Measurements from ENCODE around the gene CA10. TPM values are rescaled to one million over a fixed set of nuclear protein-coding genes. Genes with fewer than 3 reads are reported as not detected.

Gene CA10
- total RNA-seq, 1 donor from 2014 or later: 5.0 TPM

DNA sequence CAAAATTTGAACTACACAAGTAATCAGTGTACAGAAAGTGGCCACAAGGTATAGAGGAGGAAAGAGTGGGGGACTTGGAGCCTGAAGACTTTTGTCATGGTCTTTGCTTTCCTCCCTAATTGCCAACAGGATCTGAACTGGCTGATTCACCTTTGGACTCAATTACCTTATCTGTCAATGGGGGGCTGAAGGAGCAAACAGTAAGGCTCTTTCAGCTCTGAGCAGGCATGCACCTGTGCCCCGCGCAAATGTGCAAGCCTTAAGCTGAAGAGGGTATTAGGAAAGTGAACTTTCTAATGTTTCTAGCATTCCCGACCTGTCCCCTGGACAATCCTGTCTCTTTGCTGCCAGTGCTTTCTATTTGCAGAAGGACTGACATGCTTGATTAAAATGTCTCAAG lies 302.7 kb downstream of the CA10 start:
- no peak for DNase-seq

GRCh38 chr17:51853857-51854256 lies 304.7 kb downstream of the CA10 start:
- DNase-seq: no peak

DNA sequence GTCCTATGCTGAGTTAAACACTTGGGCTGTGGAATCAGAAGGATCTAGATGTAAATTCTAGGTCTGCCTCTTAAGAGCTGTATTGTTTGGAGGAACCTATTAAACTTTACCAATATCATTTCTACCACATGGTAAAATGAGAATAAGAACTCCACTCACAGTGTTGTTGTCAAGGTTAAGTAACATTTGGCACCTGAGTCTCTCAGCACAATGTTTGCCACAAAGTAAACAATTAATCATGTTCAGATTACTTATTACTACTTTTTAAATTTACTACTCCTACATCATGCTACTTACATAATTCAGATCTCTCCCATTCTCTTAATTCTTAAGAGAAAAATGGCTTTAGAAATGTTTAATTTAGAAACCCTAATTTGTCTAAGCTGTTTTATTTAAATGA lies 305.9 kb downstream of the CA10 start:
- no peak for DNase-seq

GRCh38 chr17:51850201-51850600 lies 308.3 kb downstream of the CA10 start:
- DNase-seq: no peak

DNA sequence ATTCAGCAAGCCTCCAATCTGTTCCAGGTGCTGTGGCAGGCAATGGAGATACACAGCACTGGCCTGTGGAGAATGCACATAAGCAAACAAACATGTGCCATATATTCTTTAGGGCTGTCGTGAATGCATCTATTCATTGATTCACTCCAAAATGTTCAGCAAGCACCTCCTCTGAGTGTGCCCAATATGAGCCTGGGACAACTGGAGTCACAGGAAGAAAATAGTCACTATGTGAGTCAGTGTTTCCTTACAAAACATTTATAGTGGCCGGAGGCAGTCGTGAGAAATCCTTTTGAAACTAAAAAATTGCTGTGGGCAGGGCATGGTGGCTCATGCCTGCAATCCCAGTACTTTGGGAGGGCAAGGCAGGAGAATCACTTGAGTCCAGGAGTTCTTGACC lies 310.1 kb downstream of the CA10 start:
- DNase-seq: no peak

DNA sequence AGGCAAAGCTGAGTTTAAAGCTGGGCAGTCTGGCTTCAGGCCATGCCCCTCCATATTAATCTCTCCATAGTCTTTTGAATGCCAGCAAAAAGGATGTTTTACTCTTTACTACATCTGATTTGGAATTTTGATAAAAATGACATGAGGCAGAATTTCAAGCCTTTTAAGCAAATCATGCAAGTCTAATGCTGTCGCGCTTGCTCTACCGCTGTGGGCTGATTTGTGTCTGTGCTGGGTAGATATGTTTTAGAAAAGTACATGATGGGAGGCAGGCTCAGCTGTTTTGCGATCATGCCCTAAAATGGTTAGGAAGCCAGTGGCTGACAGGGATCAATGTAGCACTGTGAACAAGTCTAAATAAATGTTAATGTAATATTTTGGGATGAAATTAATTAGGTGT lies 311.9 kb downstream of the CA10 start:
- no peak for DNase-seq

DNA sequence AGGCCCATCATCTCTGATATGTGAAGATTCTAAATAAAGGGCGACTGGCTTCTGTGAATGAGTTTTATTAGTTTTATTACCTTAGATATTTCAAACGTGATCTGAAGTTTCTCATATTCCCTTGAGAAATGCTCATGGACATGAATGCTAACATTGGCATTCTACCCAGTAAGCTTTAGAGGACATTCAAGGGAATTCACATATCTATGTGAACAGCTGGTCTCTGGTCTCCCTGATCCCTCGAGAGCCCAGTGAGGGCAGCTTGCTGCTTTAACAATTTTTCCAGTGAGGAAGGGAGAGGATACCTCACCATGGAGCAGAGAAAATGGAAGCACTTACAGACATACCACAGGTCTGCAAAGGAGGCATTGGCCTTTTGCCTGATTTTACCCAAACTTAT lies 312.7 kb downstream of the CA10 start:
- no peak for DNase-seq

DNA sequence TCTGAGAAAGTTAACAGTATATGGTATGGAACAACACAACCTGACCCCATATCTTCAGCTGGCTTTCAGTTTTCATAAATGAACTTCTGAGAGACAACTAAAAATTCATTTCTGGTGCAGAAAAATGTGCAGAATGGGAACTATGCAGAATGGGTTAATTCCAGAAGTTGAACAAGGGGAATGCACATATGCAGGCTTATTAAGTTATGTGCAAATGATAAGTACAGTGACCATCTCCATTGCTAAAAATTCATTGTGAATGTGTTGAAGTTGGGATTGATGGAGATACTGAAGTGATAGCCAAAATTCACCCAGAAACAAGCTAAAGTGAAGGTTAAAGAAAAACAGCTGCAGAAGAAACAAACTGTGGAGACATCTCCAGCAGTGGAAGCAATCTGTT lies 315.8 kb downstream of the CA10 start:
- no peak for DNase-seq

GRCh38 chr17:51841669-51842068 lies 316.8 kb downstream of the CA10 start:
- DNase-seq: no peak

GRCh38 chr17:51840688-51841087 lies 317.8 kb downstream of the CA10 start:
- DNase-seq: no peak

GRCh38 chr17:51833620-51834019 lies 324.9 kb downstream of the CA10 start:
- DNase-seq: no peak

DNA sequence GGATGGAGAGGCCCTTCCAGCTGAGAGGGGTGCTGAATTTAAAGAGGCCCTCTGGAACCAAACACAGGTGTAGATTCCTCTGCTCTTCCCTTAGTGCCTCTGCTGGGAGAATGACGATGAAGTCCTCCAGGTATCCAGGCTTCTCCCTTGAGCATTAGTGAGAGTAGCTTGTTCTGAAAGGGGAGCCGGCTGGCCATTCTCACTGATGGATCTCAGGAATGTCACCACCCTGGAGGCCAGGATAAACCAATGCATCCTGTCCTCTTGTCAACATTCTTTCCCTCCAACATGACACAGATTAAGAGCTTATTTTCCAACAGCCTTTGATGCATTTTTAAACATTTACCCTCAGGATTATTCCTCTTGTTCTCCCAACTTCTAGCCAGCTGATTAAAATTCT lies 325.5 kb downstream of the CA10 start:
- no peak for DNase-seq

DNA sequence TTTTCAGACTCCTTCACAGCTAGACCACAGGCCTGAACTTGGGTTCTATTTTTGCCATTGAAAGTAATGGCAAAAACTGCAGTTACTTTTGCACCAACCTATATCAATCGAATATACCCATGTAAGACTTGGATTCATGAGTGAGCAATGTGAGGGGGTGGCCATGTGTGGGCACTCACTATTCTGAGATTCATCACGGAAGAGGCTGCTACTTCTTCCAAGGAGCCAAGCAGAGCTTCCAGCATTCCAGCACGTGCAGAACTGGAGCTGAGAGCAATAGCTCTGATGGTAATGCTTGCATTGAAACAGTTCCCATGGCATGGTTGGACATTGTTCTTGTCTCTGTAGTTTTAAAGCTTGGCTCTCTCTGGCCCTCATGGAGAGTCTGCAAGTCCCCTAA lies 327.6 kb downstream of the CA10 start:
- DNase-seq: no peak

DNA sequence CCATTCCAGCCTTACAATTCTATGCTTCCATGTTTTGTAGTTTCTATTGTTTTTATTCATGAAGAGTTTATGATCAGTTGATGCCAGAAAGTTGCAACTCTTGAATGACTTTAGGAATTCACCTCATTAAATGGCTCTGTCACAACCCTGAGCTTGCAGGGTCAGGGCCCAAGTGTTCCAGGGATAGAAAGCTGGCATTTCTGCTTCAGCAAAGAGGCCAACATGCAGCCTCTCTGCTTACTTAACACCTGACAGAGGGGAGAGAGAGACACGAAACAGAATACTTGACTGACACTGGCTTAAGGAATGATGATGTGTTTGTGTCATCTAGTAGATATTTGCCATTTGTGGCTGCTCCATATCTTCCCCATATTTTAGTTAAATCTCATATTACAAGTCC lies 328.1 kb downstream of the CA10 start:
- no peak for DNase-seq

DNA sequence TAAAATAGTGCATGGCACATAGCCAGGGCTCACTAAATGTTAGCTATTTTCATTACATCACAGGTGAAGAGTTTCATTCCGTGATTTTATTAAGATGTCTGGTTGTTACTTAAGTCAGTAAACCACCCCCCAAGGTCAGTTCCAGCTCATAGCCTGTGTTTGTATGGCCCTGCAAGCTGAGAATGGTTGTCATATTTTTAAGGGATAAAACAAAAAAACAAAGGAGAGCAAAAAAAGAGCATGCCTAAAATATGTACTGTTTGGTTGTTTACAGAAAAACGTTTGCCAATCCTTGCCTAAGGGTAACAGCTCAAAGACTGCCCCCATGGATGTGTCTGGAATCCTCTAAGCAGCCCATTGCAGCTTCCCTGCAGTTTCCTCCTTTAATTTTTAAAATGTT lies 329.6 kb downstream of the CA10 start:
- DNase-seq: no peak

DNA sequence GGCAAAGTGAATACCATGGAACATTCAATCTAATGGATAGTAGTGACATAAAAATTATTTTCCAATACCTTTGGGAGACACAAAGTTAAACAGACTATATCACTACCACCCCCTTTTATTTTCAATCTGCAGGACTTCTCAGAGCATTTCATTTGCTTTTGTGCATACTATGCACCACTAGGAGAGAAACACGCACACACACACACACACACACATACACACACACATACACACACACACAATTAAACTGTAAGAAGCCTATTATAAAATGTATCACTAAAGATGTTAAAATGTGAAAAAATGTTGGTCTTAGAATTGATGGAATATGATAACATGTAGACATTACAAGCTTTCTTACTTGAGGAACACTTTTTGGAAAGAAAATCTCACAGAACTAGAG lies 331.4 kb downstream of the CA10 start:
- no peak for DNase-seq

DNA sequence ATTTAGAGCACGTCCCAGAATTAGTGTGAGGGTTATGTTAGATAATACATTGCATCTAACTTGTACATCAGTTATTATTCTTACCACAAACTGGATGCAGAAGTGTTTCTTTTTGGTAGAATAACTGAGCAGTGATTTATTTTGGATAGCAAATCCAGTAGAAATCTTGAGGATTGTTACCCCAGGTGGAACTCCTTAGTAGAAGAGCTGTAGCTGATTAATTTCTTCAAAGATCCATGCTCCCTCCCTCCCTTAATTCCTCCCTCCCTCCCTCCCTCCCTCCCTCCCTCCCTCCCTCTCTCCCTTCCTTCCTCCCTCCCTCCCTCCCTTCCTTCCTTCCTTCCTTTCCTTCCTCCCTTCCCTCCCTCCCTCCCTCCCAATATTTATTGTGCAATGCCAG lies 337.7 kb downstream of the CA10 start:
- DNase-seq: no peak

GRCh38 chr17:51820252-51820651 lies 338.3 kb downstream of the CA10 start:
- DNase-seq: no peak

- no peak for DNase-seq
Observed at GRCh38 chr17:51819341-51820219, 338.9 kb downstream of the CA10 start.

DNA sequence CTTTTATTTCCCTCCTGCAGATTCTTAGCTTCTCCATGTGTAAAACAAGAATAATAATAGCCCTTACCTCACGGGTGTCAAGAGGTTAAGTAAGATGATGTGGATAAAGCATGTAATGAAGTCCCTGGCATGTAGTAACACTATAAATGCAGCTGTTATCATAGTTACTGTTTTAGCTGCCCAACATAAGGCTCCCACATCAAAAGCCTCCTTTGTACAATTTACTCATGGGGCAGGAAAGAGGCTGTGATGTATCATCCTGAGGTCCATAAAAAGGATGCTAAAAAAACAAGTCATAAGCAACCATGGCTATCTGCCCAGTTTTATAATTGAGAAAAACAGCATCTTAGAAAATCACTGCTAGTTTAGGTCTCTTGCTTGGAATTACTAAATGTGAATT lies 339.7 kb downstream of the CA10 start:
- DNase-seq: no peak

- no peak for DNase-seq
Observed at GRCh38 chr17:51817955-51818354, 340.6 kb downstream of the CA10 start.

DNA sequence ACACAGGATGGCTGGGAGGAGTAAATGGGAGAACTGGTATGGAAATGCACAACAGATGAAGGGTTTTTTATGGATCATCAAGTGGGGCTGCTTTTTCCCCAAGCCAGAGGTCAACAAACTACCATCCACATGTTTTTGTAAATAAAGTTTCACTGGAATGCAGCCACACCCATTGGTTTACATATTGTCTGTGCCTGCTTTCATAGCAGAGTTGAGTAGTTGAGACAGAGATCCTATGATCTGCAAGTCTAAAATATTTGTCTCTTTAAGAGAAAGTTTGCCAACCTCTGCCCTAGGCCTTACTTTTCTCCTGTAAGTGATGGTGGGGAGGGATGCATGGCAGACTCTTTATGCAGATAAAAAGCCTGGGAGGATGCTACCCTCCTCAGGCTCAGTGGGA lies 341.4 kb downstream of the CA10 start:
- DNase-seq: no peak

- no peak for DNase-seq
Observed at GRCh38 chr17:51815097-51815496, 343.4 kb downstream of the CA10 start.

DNA sequence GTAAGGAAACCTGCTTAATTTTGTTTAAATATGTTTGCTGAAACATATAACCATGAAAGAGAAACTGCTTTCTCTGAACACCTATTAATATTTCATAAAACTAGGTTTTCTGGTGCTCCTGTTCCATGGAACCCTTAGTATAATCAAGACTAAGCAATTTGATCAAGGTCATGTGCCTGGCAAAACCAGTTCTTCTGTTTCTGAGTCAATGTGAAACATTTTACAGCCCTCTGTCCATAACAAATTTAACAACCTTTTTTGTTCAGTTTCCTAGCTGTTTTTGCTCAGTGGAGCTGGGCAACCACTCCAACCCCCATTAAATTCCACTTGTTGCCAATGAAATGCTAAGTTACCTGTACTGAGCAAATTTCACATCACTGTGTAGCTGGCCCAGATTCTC lies 344.0 kb downstream of the CA10 start:
- DNase-seq: no peak

DNA sequence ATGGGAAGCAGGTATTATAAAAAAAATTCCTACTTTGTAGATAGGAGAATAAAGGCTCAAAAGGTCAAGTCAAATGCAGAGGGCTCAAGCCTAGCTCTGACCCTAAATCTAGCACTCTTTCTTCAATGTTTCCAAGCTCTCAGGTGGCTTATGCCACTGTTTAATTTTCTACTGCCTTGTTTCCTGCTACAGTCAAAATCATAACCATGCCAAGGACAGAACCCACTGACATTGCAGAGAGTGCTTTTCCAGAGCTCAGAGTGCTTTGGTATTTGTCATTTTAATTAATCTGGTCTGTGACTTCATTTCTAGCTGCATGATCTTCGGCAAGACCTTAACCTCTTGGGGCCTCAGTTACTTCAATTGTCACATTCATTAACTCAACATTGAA lies 344.7 kb downstream of the CA10 start:
- DNase-seq: no peak

Measured in occipital lobe (tissue), 2 donors.